Ovary (tissue), 3 donors: ENCODE data around the gene GRIK1.

Experiments used
- CTCF ChIP-seq, 3 donors: fragments of 450-650 bp in 2 of 3; fragments of 200-600 bp in 1 of 3; IDR thresholded peaks; one replicate each; pipeline versions ENCODE4 v1.5.1 to v1.8.0; 2016 to 2022; ENCODE audit warnings: antibody characterized with exemption in 3 of 3, mild to moderate bottlenecking in 1 of 3
- EP300 ChIP-seq: sonication (generic); formaldehyde crosslinking; IDR thresholded peaks from one replicate; pipeline ENCODE4 v1.6.1; 2017; ENCODE audit warnings: antibody characterized with exemption
- donor health status: DM: no; HTN: no; CAD: no.

- TF ChIP-seq EP300 (no peak), CTCF (IDR thresholded peaks at IDR 0.05) (no peak)
Measured at GRCh38 chr21:29716753-29717152, 223.0 kb downstream of the GRIK1 start.
